HG03159 (cell line): ENCODE results near the gene OR10A3.

Experiments
- ATAC-seq: cut with Tn5 transposase; IDR thresholded peaks from one replicate; pipeline ENCODE4 v1.9.1; 2021; ENCODE audit warnings: mild to moderate bottlenecking, moderate library complexity; ENCODE audit not compliant: unreplicated experiment

OR10A3 gene

GRCh38 chr11:7893796-7894195 is 47.7 kb downstream of the OR10A3 start:
- ATAC-seq: no peak

GRCh38 chr11:7892840-7893254 is 48.7 kb downstream of the OR10A3 start:
- ATAC-seq: peak; percentile 47

- peak; percentile 71 for ATAC-seq
These were observed 49.3 kb downstream of the OR10A3 start for GRCh38 chr11:7892059-7892699.

- ATAC-seq: peak; percentile 50
These were observed 50.9 kb downstream of the OR10A3 start for GRCh38 chr11:7890417-7891172.

- ATAC-seq: peak; percentile 48
These were observed 51.5 kb downstream of the OR10A3 start for GRCh38 chr11:7889985-7890384.
